GM12878 (cell line): Measurements from ENCODE around the gene TSBP1. TPM values are rescaled to one million over a fixed set of nuclear protein-coding genes. Genes with fewer than 3 reads are reported as not detected.
A peak's percentile ranks its signal among the peaks of the same experiment; 100 is the strongest.

ENCODE experiments used
- ATAC-seq: fragments of 200-7000 bp; cut with Tn5 transposase; 3 replicates; pipeline ENCODE4 v1.9.1; 2020; ENCODE audit warnings: mild to moderate bottlenecking, moderate library complexity
- BruUV-seq: library from RNA; stranded (reverse); fragments of 400-500 nt; replicated peaks from 2 replicates; lab custom pipeline; 2021; lab: Mats Ljungman, UMichigan
- CTCF ChIA-PET: fragments of 300-600 bp; sonication (Branson Sonifier 250); formaldehyde crosslinking; extraction: SDS; loops from one replicate; lab custom pipeline; 2021; ENCODE audit warnings: inconsistent platforms; lab: Yijun Ruan, JAX
- POLR2A ChIA-PET: fragments of 350-600 bp; formaldehyde crosslinking; extraction: SDS; loops from one replicate; lab custom pipeline; 2021; ENCODE audit warnings: inconsistent platforms; lab: Charles Lee
- RAD21 ChIA-PET: fragments of 300-600 bp; sonication (Branson Sonifier 250); formaldehyde crosslinking; loops from one replicate; lab custom pipeline; 2023; ENCODE audit warnings: antibody characterized with exemption; ENCODE audit not compliant: unreplicated experiment; lab: Charles Lee
- SMC1A ChIA-PET: fragments of 300-600 bp; sonication (Branson Sonifier 250); formaldehyde crosslinking; loops from one replicate; lab custom pipeline; 2023; ENCODE audit not compliant: unreplicated experiment, uncharacterized antibody; lab: Charles Lee
- DNase-seq: peaks from one replicate; pipeline ENCODE4 v3.0.0-alpha.2; 2011; ENCODE audit warnings: low read depth, low spot score
- FAIRE-seq: peaks from 3 replicates; lab custom pipeline; 2011; peaks lifted over from hg19 to GRCh38; lab: Jason Lieb, UNC
- H2AFZ ChIP-seq: 2 replicates; pipeline ENCODE4 v1.6.0; 2011; ENCODE audit warnings: low read depth, low read length, control low read depth; ENCODE audit not compliant: control insufficient read depth
- H3K27ac ChIP-seq: 2 replicates; pipeline ENCODE4 v1.5.1; 2011; ENCODE audit warnings: control low read depth; ENCODE audit not compliant: control insufficient read depth, insufficient read depth
- H3K27me3 ChIP-seq, 2 experiments: replicated peaks in 1 of 2; 2 replicates each; pipeline versions ENCODE4 v1.6.0 to v1.6.1; 2011; ENCODE audit warnings: low read length in 1 of 2; ENCODE audit not compliant: control insufficient read depth in 2 of 2, insufficient read depth in 2 of 2
- H3K36me3 ChIP-seq, 2 experiments: 2 replicates each; pipeline ENCODE4 v1.5.1; 2011; ENCODE audit warnings: low read length in 1 of 2; ENCODE audit not compliant: control insufficient read depth in 2 of 2, insufficient read depth in 2 of 2
- H3K4me1 ChIP-seq: 2 replicates; pipeline ENCODE4 v1.6.1; 2011; ENCODE audit warnings: mild to moderate bottlenecking, low read length, moderate library complexity, mixed read lengths; ENCODE audit not compliant: control insufficient read depth, insufficient read depth
- H3K4me2 ChIP-seq: 2 replicates; pipeline ENCODE4 v1.6.0; 2011; ENCODE audit warnings: control low read depth; ENCODE audit not compliant: control insufficient read depth, insufficient read depth
- H3K4me3 ChIP-seq: fragments of 200-600 bp; sonication (generic); 2 replicates; pipeline ENCODE4 v1.5.1; 2016
- H3K79me2 ChIP-seq: 2 replicates; pipeline ENCODE4 v1.6.0; 2011; ENCODE audit warnings: low read length; ENCODE audit not compliant: control insufficient read depth, insufficient read depth
- H3K9ac ChIP-seq: 2 replicates; pipeline ENCODE4 v1.8.0; 2011; ENCODE audit warnings: low read length, control low read depth, mixed read lengths; ENCODE audit not compliant: control insufficient read depth, insufficient read depth
- H3K9me3 ChIP-seq: replicated peaks from 3 replicates; pipeline ENCODE4 v1.5.1; 2011; ENCODE audit warnings: mild to moderate bottlenecking, low read length; ENCODE audit not compliant: control insufficient read depth, insufficient read depth
- H4K20me1 ChIP-seq: 2 replicates; pipeline ENCODE4 v1.6.0; 2011; ENCODE audit not compliant: control insufficient read depth, insufficient read depth
- BCL11A ChIP-seq: IDR thresholded peaks from 2 replicates; pipeline ENCODE4 v1.6.1; 2011; ENCODE audit warnings: low read depth, low read length
- EGR1 ChIP-seq, 2 experiments: IDR thresholded peaks; 1 replicate in 1 of 2; 2 replicates in 1 of 2; pipeline ENCODE4 v1.6.1; 2011 to 2012; ENCODE audit warnings: low read depth in 2 of 2, low read length in 2 of 2, borderline replicate concordance in 1 of 2, mild to moderate bottlenecking in 1 of 2, moderate library complexity in 1 of 2
- NFXL1 ChIP-seq: fragments of 450-650 bp; IDR thresholded peaks from 2 replicates; pipeline ENCODE4 v1.6.1; 2017; ENCODE audit warnings: antibody characterized with exemption, mild to moderate bottlenecking, borderline replicate concordance
- RELA ChIP-seq: fragments of 450-650 bp; IDR thresholded peaks from 2 replicates; pipeline ENCODE4 v1.8.0; 2014; ENCODE audit warnings: borderline replicate concordance; ENCODE audit not compliant: partially characterized antibody
- SMC3 ChIP-seq: IDR thresholded peaks from 2 replicates; pipeline ENCODE4 v1.6.1; 2011; ENCODE audit warnings: low read length, improper control_type of control experiment, borderline replicate concordance
- SRF ChIP-seq, 2 experiments: IDR thresholded peaks; 2 replicates each; pipeline ENCODE4 v1.6.1; 2011; ENCODE audit warnings: low read depth in 2 of 2, low read length in 2 of 2, mild to moderate bottlenecking in 1 of 2, moderate library complexity in 1 of 2
- STAT3 ChIP-seq: IDR thresholded peaks from 2 replicates; pipeline ENCODE4 v1.6.1; 2011; ENCODE audit warnings: low read depth, low read length, improper control_type of control experiment
- TBL1XR1 ChIP-seq: IDR thresholded peaks from 2 replicates; pipeline ENCODE4 v1.6.1; 2012; ENCODE audit warnings: low read depth, low read length, improper control_type of control experiment
- WGBS: methylation state at CpG from one replicate; pipeline ENCODE4 v1.1.6; 2016; ENCODE audit warnings: low lambda C conversion rate; ENCODE audit not compliant: insufficient replicate concordance, insufficient coverage; ENCODE audit errors: missing lambda C conversion rate; 5-methylcytosine and 5-hydroxymethylcytosine counted together
- in situ Hi-C: fragments of 300-500 bp; cut with MboI; formaldehyde crosslinking; loops from 9 replicates; pipeline ENCODE4 v1.14.3; 2018; ENCODE audit warnings: mixed read lengths
- intact Hi-C: fragments of 100-400 bp; cut with micrococcal nuclease; formaldehyde crosslinking; loops from one replicate; pipeline ENCODE4 v1.14.2; 2022; ENCODE audit not compliant: unreplicated experiment
- polyA plus RNA-seq, 11 experiments: library from polyadenylated mRNA; depleted of rRNA in 4 of 11; unstranded in 6 of 11; stranded (reverse) in 5 of 11; fragments of >200 nt; fragmentation: Nextera tagmentation in 4 of 11; fragmentation: Illumina TruSeq in 1 of 11; extraction: Ambion mirVana in 4 of 11; extraction: Trizol in 1 of 11; gene quantifications; 1 replicate in 1 of 11; 2 replicates in 10 of 11; pipeline versions ENCODE4 v1.2.1 to v1.2.3, GENCODE V29; 2011 to 2016; ENCODE audit warnings: inconsistent platforms in 2 of 11, missing spikeins in 2 of 11, low read depth in 1 of 11
- total RNA-seq, 4 experiments: library from RNA; depleted of rRNA in 3 of 4; stranded (reverse); fragments of >200 nt in 3 of 4; fragmentation: Illumina TruSeq in 1 of 4; extraction: Trizol in 1 of 4; gene quantifications; 2 replicates each; pipeline versions ENCODE4 v1.2.1 to v1.2.3, GENCODE V29; 2013 to 2021
- TF ChIP-seq, protein P1 (sequence below): fragments of 450-650 bp; formaldehyde crosslinking; IDR thresholded peaks from 2 replicates; pipeline ENCODE4 v1.5.0; 2022; ENCODE audit warnings: mild to moderate bottlenecking, missing genetic modification characterization

The TSBP1 gene
- total and polyA plus RNA-seq, 10 of the 15 experiments (the other 5 are each of a cell fraction or from before 2014, with no cell fraction given): not detected

DNA sequence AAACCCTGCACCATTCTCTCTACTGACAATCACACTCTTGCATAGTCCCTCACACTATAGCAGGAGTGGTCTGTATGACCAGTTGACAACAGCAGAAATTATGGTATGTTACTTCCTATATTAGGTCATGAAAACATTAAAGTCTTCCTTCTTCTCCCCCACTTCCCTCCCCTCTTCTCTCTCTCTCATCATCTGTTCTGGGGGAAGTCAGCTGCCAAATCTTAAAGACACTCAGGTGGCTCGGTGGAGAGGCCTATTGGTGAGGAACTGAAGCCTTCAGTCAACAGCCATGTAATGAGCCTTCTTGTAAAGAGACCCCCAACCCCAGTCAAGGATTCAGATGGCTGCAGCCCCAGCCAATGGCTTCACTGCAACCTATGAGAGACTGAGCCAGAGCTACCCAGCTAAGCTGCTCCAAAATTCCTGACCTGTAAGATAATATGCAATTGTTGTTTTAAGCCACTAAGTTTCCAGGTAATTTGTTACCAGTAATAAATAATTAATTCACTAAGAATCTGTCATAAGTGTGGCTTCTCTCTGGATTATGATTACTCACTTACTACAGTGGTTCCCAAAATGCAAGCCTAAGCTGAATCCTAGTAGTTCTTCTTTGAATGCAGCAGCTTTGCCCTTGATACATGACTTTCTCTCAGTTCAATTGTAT, 11.2 kb upstream of the TSBP1 start:
- no peaks in the 10 kb centered on the region for H3K4me1 ChIP-seq
- H4K20me1 ChIP-seq: no peaks in the 10 kb centered on the region
- no peaks in the 10 kb centered on the region for H3K79me2 ChIP-seq
- H3K4me2 ChIP-seq: no peak overlapping the region
- H3K9me3 ChIP-seq: no peaks in the 10 kb centered on the region
- H3K36me3 ChIP-seq: no peaks in the 10 kb centered on the region
- 0% methylated on average over 1 of the region's 1 CpG for WGBS
- POLR2A ChIA-PET: no interaction called here
- TF ChIP-seq STAT3: no peak
- no peaks in the 10 kb centered on the region; a peak in 1 of 4 replicates for H3K27me3 ChIP-seq
- no TSS peak for BruUV-seq
- no peak overlapping the region for H3K4me3 ChIP-seq
- ATAC-seq (no peak), FAIRE-seq (no peak), DNase-seq (no peak)
- RAD21 ChIA-PET: no interaction called here
- CTCF ChIA-PET: interaction anchor here (0.6 to 1.2 kb wide), 2 partner anchors 21 to 137 kb away, joined by 3 to 4 read pairs; no protein-coding TSS in a partner anchor
- H3K27ac ChIP-seq: no peak overlapping the region
- SMC1A ChIA-PET: interaction anchor here (1.3 to 1.4 kb wide), 2 partner anchors 14 to 86 kb away, joined by 3 read pairs; no protein-coding TSS in a partner anchor
- H3K9ac ChIP-seq: no peak overlapping the region
- intact Hi-C loops (no loop called here), in situ Hi-C loops (no loop called here)
- no peak overlapping the region for H2AFZ ChIP-seq

DNA sequence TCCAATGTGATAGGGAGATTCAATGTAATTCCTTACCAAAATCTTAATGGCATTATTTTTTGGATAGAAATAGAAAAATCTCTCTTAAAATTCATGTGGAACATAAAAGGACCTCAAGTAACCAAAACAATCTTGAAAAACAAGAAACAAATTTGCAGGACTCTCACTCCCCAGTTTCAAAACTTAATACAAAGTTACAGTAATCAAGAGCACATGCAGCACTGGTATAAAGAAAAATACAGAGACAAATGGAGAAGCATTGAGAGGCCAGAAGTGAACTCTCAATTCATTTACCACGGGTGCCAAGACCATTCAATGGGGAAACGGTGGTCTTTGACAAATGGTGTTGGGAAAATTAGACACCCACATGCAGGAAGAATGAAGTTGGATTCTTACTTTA, 7.8 kb upstream of the TSBP1 start:
- Histone ChIP-seq H3K79me2 (no peaks in the 10 kb centered on the region), H3K27me3 (peaks cover 0 to 3% of the 10 kb centered on the region in 2 experiments; a peak in 1 of 4 replicates), H3K4me1 (no peaks in the 10 kb centered on the region), H3K4me3 (no peak overlapping the region), H3K9ac (no peak overlapping the region), H3K4me2 (no peak overlapping the region), H2AFZ (no peak overlapping the region), H3K9me3 (no peaks in the 10 kb centered on the region), H3K27ac (no peak overlapping the region), H4K20me1 (no peaks in the 10 kb centered on the region), H3K36me3 (no peaks in the 10 kb centered on the region)
- in situ Hi-C loops (no loop called here), intact Hi-C loops (no loop called here)
- ChIA-PET SMC1A (no interaction called here), RAD21 (no interaction called here), POLR2A (interaction anchor here (0.5 kb wide), 1 partner anchor 10 kb away, joined by 3 read pairs; no protein-coding TSS in a partner anchor), CTCF (interaction anchor here (1.0 kb wide), 1 partner anchor 407 kb away, joined by 3 read pairs; no protein-coding TSS in a partner anchor)
- ATAC-seq (no peak), DNase-seq (no peak), FAIRE-seq (peak; percentile 57)
- WGBS: 0% methylated on average over 2 of the region's 2 CpGs
- no TSS peak for BruUV-seq
- no peak for TF ChIP-seq BCL11A
- no peak for TF ChIP-seq EGR1 (IDR thresholded peaks at IDR 0.05; ENCODE audit: borderline replicate concordance in 1 of 2, low read depth in 2 of 2, low read length in 2 of 2)
- no peak for TF ChIP-seq SRF (IDR thresholded peaks at IDR 0.05; ENCODE audit: low read depth in 2 of 2, low read length in 2 of 2)
- TF ChIP-seq TBL1XR1: no peak
- no peak for TF ChIP-seq NFXL1
- TF ChIP-seq RELA: no peak
- TF ChIP-seq, protein P1, sequence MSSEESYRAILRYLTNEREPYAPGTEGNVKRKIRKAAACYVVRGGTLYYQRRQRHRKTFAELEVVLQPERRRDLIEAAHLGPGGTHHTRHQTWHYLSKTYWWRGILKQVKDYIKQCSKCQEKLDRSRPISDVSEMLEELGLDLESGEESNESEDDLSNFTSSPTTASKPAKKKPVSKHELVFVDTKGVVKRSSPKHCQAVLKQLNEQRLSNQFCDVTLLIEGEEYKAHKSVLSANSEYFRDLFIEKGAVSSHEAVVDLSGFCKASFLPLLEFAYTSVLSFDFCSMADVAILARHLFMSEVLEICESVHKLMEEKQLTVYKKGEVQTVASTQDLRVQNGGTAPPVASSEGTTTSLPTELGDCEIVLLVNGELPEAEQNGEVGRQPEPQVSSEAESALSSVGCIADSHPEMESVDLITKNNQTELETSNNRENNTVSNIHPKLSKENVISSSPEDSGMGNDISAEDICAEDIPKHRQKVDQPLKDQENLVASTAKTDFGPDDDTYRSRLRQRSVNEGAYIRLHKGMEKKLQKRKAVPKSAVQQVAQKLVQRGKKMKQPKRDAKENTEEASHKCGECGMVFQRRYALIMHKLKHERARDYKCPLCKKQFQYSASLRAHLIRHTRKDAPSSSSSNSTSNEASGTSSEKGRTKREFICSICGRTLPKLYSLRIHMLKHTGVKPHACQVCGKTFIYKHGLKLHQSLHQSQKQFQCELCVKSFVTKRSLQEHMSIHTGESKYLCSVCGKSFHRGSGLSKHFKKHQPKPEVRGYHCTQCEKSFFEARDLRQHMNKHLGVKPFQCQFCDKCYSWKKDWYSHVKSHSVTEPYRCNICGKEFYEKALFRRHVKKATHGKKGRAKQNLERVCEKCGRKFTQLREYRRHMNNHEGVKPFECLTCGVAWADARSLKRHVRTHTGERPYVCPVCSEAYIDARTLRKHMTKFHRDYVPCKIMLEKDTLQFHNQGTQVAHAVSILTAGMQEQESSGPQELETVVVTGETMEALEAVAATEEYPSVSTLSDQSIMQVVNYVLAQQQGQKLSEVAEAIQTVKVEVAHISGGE (CRISPR knock-in tag): no peak
- no peak for TF ChIP-seq SMC3
